ENCODE data around the gene FPR2. TPM values are rescaled to one million over a fixed set of nuclear protein-coding genes. Genes with fewer than 3 reads are reported as not detected.

The FPR2 gene
- total and polyA plus RNA-seq, 2 experiments from 2014 or later: not detected

- Histone ChIP-seq H3K4me2 (no peak overlapping the region), H2AFZ (no peak overlapping the region), H3K4me3 (no peak overlapping the region), H4K20me1 (replicated peaks; ENCODE audit: insufficient read depth) (no peaks in the 10 kb centered on the region), H3K4me1 (ENCODE audit: insufficient read depth) (no peaks in the 10 kb centered on the region), H3K27me3 (ENCODE audit: insufficient read depth) (no peaks in the 10 kb centered on the region), H3F3A (replicated peaks; ENCODE audit: low read depth) (no peaks in the 10 kb centered on the region), H3K79me2 (replicated peaks; ENCODE audit: insufficient read depth) (no peaks in the 10 kb centered on the region), H3K36me3 (ENCODE audit: insufficient read depth) (no peaks in the 10 kb centered on the region), H3K9me2 (ENCODE audit: insufficient read depth) (peaks cover 12% of the 10 kb centered on the region; the same call in 1 of the 2 replicates), H3K27ac (ENCODE audit: low read depth) (no peak overlapping the region)
- DNase-seq (ENCODE audit: low spot score) (no peak), ATAC-seq (no peak)
- Mint-ChIP-seq H3K9me3 (peaks cover 74% of the 10 kb centered on the region), H3K27ac (no peak overlapping the region), H3K36me3 (ENCODE audit: low read depth) (peaks cover 4% of the 10 kb centered on the region), H3K4me3 (no peak overlapping the region), H3K4me1 (no peaks in the 10 kb centered on the region), H3K27me3 (ENCODE audit: insufficient read depth, low read depth, poor library complexity) (peaks cover 2% of the 10 kb centered on the region)
- TF ChIP-seq JUNB (IDR thresholded peaks at IDR 0.05; ENCODE audit: unreplicated experiment) (no peak), EZH2 (IDR thresholded peaks at IDR 0.05; ENCODE audit: low read depth, unreplicated experiment) (no peak), STAT1 (IDR thresholded peaks at IDR 0.05; ENCODE audit: unreplicated experiment) (no peak)
Measured at GRCh38 chr19:51792932-51793331, 32.0 kb downstream of the FPR2 start.

DNA sequence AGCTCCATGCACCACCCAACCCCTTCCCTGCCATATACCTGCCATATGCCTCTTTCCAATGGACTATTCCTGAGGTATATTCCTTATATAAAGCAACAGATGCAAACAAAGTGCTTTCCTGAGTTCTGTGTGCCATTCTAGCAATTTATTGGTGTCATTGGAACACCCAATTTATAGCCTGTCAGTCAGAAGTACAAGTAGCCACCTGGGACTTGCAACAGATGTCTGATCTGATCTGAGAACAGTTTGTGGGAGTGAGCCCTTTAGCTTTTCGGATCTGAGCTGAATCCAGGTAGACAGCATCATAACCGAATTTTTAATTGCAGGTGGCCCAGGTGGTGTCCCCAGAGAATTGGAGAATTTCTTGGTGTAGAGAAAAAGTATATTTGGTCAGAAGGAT is 33.0 kb downstream of the FPR2 start:
- no peaks in the 10 kb centered on the region for H3K4me1 ChIP-seq (ENCODE audit: insufficient read depth)
- no peak for DNase-seq (ENCODE audit: low spot score)
- H2AFZ ChIP-seq: no peak overlapping the region
- H3K27ac Mint-ChIP-seq: no peak overlapping the region
- H3K36me3 Mint-ChIP-seq (ENCODE audit: low read depth): peaks cover 5% of the 10 kb centered on the region
- TF ChIP-seq CREB1 (CRISPR knock-in tag; IDR thresholded peaks at IDR 0.05; ENCODE audit: low read depth): no peak
- TF ChIP-seq POLR2AphosphoS5 (IDR thresholded peaks at IDR 0.05; ENCODE audit: low read depth): no peak
- TF ChIP-seq CTCF (conservative IDR thresholded peaks at IDR 0.05; ENCODE audit: low read depth in 2 of 2): no peak
- no peak for TF ChIP-seq REST (IDR thresholded peaks at IDR 0.05; ENCODE audit: unreplicated experiment)
- no peak for TF ChIP-seq ZNF462 (CRISPR knock-in tag; IDR thresholded peaks at IDR 0.05)
- no peak for TF ChIP-seq STAT1 (IDR thresholded peaks at IDR 0.05; ENCODE audit: unreplicated experiment)
- TF ChIP-seq JUNB (IDR thresholded peaks at IDR 0.05; ENCODE audit: unreplicated experiment): no peak
- TF ChIP-seq NANOG (IDR thresholded peaks at IDR 0.05; ENCODE audit: borderline replicate concordance): no peak
- no peak for TF ChIP-seq EZH2phosphoT487 (IDR thresholded peaks at IDR 0.05; ENCODE audit: unreplicated experiment)
- TF ChIP-seq EZH2 (IDR thresholded peaks at IDR 0.05; ENCODE audit: low read depth, unreplicated experiment): no peak
- H3K9me2 ChIP-seq (ENCODE audit: insufficient read depth): peaks cover 12% of the 10 kb centered on the region; the same call in 1 of the 2 replicates
- no peaks in the 10 kb centered on the region for H3K27me3 ChIP-seq (ENCODE audit: insufficient read depth)
- ATAC-seq: no peak
- H3K4me3 ChIP-seq: no peak overlapping the region
- H3K27me3 Mint-ChIP-seq (ENCODE audit: insufficient read depth, low read depth, poor library complexity): peaks cover 2% of the 10 kb centered on the region
- H3K27ac ChIP-seq (ENCODE audit: low read depth): no peak overlapping the region
- no peak overlapping the region for H3K4me3 Mint-ChIP-seq
- H3K4me2 ChIP-seq: no peak overlapping the region
- H3F3A ChIP-seq (replicated peaks; ENCODE audit: low read depth): no peaks in the 10 kb centered on the region
- H3K36me3 ChIP-seq (ENCODE audit: insufficient read depth): no peaks in the 10 kb centered on the region
- no peaks in the 10 kb centered on the region for H4K20me1 ChIP-seq (replicated peaks; ENCODE audit: insufficient read depth)
- H3K9me3 Mint-ChIP-seq: peaks cover 71% of the 10 kb centered on the region
- H3K4me1 Mint-ChIP-seq: no peaks in the 10 kb centered on the region
- no peaks in the 10 kb centered on the region for H3K79me2 ChIP-seq (replicated peaks; ENCODE audit: insufficient read depth)
